Posterior vena cava (tissue), 2 donors: ENCODE results near the gene IGSF3. TPM values are rescaled to one million over a fixed set of nuclear protein-coding genes. Genes with fewer than 3 reads are reported as not detected.
"Not testable (repeated sequence)": the region's sequence is repeated elsewhere in the genome, so short reads cannot be mapped to it uniquely, and the experiment has no call there.

ENCODE experiments used
- DNase-seq: peaks from one replicate; pipeline ENCODE4 v3.0.0-alpha.2; 2020; ENCODE audit warnings: low spot score
- intact Hi-C, 2 donors: fragments of 100-400 bp; cut with DNase I; formaldehyde crosslinking; loops; one replicate each; pipeline versions ENCODE4 v1.14.1 to v1.14.2; 2022 to 2023
- total RNA-seq, 2 donors: library from RNA; stranded (reverse); fragmentation: NEBNext Ultra II Directional; extraction: Animal tissue kit (Norgen Biotek cat#: 25700); gene quantifications; one replicate each; pipeline ENCODE4 v1.2.1, GENCODE V29; 2021
- donor health status: DM: yes; HTN: yes; CAD: no.
- donor health status: DM: yes; HTN: yes; CAD: no.

Gene IGSF3
- total RNA-seq, 2 donors from 2014 or later, result 2.2 to 3.0 TPM

DNA sequence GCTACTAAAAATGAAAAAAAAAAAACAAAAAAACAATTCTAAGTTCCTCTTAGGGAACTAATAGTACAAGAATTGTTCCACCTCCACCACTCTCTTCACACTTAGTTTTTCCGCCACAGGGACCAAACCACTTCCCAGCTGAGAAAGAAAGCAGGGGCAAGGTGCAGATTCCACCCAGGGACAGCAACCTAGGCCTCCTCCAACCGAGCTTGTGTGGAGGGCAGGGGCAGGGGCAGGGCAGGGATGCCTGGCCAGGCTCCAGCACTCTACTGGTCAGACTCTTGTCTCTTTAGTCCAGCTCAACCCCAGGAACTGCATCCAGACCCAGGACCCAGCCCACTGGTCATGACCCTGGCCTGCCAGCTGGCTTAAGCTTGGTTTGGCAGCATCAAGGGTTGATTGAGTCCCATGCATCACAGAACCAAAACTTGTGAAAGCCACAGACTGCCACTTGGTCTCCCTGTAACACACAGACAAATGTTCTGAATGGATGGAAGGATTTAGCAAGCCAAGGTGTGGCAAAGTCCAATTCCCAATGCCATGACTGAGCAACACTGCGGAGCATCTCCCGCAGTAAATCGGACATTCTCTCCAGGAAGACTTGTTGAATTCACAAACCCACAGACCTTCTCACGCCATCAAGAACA is 77.1 kb downstream of the IGSF3 start:
- DNase-seq, intact Hi-C loops: not testable (repeated sequence)

DNA sequence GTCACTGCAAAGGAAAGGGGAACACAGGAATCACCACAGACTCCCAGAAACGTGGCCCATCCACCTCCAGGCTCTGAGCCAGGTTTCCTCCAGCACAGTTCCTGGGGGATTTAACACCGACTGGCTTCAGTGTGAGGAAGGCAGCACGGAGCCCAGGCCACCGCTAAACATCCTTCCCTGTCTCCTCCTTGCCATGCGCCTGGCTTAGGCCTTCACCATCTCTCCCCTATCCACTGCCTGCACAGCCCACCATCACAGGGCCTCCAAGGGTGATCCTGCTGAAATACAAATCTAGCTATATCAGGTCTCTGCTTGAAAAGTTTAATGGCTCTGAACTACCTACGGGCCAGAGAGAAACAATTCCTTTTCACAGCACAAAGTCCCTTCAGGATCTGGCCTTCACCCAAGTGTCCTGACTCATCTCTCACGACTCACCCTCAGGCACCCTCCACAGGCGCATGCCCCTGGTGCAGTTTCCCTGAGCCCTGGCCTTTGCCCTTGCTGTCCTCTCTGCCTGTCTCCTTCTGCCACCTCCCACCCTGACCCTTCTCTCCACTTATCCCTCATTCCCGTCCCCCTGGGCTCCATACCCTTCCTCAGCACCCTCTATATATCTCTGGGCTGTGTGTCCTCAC is 78.3 kb downstream of the IGSF3 start:
- DNase-seq, intact Hi-C loops: not testable (repeated sequence)

DNA sequence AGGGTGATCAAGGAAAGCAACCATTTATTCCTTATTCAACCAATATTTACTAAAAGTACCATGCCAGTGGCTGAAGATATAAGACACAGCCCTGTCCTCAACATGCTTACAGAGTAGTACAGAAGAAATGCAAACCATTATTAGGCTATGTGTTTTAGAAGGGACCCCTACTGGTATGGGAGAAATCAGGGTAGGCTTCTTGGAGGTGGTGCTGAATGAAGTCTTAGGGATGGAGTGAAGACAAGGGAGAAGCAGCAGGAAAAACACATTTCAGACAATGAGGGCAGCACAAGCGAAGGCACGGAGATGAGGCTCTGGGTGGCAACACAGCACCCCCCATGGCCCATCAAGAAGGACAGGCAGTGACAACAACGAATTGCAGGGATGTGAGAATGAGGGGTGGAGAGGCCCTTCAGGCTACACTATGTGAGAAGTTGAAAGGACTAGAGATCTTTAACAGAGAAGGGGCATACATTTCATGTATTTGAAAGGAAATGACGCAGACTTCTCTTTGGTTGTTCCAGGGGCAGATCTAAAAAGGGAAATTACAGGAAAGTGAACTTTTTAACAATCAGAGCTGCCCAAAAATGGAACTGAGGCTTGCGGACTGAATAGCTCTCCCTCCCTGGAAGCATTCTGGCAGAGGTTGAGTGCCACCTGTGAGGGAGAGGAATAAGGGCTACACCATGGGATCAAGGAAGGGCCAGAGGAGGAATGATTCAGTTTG is 79.9 kb downstream of the IGSF3 start:
- intact Hi-C loops, result no loop called here

DNA sequence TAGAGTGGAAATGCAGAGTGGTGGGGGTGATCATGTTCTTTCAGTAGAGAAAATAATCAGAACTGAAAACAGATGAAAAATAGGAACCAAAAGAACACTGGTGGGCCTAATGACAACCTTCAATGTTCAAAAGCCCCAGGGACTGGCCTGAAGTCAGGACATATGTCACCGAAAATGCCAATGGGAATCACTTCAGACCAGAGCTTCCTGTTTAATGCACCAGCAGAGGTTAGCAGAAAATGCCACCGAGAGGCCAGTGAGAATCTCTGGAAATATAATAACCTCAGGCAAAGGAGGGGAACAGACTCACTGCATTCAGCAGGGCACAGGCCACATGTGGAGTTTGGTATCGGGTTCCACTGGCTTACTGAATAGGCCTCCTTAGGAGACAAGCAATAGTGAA is 80.8 kb downstream of the IGSF3 start:
- DNase-seq, result no peak
- intact Hi-C loops, result no loop called here

More for the DNA sequence above, 79.9 kb downstream of the IGSF3 start:
- DNase-seq, result no peak

DNA sequence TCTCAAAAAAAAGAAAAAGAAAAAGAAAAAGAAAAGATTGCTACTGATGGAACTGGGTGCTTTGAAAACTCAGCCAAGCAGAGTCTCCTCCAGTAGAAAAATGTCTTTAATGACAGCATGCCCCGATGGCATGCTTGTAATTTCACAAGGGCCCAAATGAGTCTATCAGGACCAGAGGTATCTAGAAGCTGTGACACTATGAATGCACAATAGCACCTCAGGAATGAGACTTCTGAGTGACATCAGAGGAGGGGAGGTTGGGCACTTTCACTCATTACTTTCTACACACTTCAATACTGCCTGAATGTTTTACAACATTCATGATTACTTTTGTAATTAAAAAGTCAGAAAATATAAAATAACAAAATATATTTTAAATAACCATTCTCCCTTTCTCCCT is 81.6 kb downstream of the IGSF3 start:
- no peak for DNase-seq
- intact Hi-C loops, result no loop called here

DNA sequence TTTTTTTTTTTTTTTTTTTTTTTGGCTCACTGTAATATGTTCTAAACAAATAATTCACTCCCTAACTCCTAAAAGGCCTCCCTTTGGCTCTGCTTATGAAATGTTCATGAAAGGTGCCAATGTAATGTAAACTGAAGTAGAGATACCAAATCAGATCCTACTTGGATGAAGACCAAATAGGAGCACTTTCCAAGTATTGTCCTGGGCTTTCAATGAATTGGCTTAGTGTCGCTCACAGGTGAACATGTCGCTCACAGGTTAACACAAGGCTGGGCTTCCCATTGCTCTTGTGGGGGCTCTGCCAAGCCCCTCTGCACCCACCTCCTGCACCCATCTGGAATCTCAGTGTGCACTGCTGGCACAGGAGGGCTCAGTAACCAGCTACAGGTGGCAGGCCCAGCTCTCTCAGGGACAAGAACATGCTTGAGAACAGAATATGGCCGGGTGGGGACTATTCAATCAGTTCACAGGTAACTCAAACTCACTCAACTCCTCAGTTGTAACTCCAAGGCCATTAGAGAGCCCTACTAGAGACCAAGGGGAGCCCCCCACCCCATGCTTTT is 86.1 kb downstream of the IGSF3 start:
- intact Hi-C loops, result no loop called here
- no peak for DNase-seq

DNA sequence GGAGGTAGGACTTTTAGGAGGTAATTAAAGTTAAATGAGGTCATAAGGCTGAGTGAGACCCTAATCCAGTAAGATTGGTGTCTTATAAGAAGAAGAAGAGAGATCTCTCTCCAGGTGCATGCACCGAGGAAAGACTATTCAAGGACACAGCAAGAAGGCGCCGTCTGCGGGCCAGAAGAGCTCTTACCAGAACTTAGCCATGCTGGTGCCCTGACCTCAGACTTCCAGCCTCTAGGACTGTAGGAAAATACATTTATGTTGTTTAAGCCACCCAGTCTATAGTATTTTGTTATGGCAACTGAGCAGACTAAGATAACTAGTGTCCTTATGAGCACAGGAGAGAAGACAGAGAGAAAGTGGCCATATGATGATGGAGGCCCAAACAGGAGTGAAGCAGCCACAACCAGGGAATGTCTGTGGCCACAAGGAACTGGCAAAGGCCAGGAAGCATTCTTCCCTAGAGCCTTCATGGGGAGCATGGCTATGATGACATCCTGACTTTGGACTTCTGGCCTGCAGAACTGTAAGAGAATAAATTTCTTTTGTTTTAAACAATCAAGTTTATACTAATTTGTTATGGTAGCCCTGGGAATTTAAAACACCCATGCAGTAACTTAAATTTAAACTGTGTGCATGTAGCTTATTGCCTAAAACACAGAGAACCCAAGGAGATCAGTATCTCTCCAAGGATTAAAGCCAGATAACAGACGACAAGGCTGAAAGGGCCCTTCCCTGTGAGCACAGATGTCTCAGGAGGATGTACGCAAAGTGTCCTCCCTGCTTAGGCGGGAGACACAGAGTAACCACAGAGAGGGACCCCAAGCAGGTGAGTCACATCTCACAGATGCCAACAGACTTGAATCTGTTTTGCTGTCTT is 86.8 kb downstream of the IGSF3 start:
- DNase-seq, result no peak
- intact Hi-C loops, result no loop called here

DNA sequence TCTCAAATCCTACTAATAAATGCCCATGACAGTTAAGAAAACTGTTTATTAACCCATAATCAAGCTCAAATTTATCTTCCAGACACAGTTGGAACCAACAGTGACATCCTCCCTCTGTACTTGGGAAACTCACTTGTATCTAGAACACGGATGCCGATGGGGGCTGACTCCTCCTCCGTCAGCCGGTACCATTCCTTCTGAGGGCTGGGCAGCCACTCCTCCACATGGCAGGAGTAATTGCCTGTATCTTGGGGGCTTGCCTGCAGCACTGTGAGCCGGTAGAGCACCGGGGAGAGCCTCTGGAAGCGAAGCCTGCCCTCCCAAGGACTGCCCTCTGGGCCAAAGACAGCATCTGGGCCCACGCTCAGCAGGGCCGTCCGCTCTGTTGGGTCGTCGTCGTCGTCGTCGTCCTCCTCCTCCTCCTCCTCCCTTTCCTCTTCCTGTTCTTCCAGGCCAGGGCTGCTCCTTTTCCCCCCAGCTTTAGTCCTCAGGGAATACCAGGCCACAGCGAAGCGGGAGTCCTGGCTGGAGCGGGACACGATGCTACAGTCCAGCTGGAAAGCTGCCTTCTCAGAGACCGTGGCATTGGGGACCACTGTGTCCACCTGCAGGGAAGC is 88.2 kb downstream of the IGSF3 start:
- intact Hi-C loops, result loop anchor here (10.0 kb wide), 2 partner anchors 205 to 475 kb away; partner anchors contain the start of gene ATP1A1 (in 1 of the 2)
- no peak for DNase-seq

DNA sequence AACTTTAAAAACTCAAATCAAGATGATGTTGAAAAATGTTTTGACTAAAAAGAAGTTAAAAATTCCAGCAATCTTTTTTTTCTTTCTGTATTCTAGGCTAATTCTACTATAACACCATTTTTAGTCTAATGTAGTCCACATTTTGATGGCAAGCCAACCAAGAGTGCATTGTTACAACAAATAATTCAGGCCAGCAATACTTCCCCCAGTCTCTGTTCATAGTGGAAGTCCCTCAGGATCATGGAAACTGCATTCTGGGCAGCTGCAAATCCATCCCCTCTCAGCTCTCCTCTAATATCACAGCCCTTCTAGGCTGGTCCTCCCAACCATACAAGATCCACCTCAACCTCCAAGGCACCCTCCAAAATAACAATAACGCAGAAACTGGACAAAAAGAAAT is 89.0 kb downstream of the IGSF3 start:
- DNase-seq, result no peak
- intact Hi-C loops, result loop anchor here (10.0 kb wide), 2 partner anchors 204 to 476 kb away; partner anchors contain the start of gene ATP1A1 (in 1 of the 2)

DNA sequence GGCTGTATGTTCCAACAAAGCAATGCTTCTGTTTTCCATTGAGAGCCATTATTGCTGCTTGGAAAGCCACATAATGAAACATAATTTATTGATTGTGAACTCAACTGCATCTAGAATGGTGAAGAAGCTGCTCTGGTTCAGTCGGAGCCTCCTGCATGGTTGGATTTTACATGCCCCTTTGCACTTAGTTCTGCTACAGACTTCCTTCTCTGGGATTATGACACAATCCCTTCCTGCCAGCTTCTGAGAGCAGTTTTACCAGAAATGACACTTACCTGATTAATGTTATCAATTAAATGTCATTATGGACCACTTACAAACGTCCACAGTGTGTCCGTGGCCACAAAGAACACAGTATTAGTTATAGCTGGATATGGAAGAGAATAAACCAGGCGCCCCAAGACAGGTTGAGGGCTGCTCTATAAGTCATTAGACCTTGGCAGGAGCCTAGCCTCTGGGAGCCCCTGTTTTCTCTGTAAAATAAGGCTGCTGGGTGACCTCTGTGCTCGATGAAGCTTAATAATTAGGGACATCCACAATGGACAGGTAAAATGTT is 89.7 kb downstream of the IGSF3 start:
- intact Hi-C loops, result loop anchor here (10.0 kb wide), 2 partner anchors 203 to 477 kb away; partner anchors contain the start of gene ATP1A1 (in 1 of the 2)
- DNase-seq, result no peak

DNA sequence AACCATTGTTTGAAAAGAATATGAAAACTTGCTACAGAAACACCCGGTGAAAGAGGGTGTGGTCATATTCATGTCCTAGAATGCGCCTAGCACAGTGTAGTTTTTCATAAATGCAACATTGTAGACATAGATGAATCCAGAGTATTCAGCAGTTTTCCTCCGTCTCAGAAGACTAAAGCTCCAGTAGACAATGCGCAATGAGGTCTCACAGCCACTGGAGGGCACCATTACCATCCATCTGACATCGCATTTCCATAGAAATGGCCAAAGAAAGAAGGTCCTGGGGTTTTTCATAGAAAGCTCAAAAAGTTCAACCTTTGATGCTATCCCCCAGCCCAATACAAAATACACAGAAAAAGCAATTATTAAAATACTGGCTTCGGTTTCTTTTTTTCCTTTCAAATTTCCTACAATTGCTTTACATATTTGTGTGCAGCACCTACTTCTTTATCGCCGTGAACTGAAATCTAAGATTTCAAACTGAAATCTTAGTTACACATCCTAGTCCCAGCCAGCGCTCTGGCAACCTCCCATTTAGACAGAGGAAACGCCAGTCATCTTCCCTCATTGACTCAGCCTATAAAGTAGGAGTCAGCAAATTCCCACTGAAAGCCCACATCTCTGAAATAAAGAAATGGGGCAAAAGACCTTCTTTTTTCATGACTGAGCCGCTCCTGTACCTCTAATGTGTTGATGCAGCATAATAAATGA is 92.8 kb downstream of the IGSF3 start:
- no peak for DNase-seq
- intact Hi-C loops, result loop anchor here (10.0 kb wide), 2 partner anchors 200 to 480 kb away; partner anchors contain the start of gene ATP1A1 (in 1 of the 2)

DNA sequence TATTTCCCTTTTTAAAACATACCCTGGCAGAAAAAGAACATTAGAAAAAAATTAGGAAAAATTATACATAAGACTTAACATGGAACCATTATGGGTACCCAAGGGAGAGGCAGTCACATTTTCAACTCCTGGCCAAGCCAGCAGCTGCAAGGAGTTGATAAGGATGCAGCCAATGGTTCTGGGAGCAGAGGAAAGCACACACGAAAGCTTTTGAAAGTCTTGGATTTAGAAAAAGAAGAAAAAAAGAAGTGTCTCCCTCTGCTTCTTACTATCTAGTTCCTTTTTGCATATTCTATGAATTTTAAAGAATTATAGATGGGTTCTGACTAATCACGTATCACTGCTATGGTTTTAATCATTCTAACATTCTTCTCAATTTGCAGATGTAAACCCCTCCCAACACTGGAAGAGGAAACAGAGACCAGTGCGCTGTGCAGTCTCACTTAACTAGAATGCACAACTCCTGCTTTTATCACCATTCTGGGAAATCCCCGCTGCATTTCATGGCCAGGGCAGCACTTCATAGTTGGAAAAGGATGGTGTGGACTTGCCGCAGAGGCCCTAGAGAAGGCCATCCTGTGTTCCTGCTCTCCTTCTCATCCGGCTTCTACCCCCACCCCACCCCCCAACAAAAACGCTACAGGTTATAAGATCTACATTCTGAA is 94.0 kb downstream of the IGSF3 start:
- intact Hi-C loops, result loop anchor here (10.0 kb wide), 2 partner anchors 199 to 481 kb away; partner anchors contain the start of gene ATP1A1 (in 1 of the 2)
- DNase-seq, result no peak

DNA sequence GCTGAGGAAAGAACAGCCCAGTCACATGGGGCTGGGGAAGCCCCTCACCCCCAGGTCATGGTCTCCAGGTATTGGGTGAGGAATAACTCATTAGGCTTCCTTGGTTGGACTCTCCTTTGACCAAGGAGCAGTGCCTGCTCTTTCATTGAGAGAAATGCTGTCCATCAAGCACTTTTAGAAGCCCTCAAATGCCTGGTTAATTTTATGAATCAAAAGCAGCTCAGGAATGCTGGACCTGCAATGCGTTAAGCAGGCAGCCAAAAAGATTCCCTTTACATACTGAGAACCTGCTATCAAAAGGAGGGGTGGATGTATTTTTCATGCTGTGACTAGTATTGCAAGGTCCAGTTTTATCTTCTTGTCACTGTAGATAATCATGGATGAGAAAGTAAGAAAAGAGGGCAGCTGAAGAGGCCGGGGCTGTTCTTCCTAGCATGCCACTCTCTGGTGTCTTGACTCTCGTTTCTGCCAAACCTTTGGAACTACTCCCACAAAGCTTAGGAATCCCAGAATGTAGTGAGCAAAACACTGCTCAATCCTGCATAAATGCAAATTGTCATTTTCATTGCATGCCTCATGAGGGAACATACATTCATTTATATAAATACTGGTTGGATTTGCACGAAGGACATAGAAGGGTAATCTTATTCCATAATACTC is 94.6 kb downstream of the IGSF3 start:
- DNase-seq, result no peak
- intact Hi-C loops, result loop anchor here (10.0 kb wide), 2 partner anchors 198 to 482 kb away; partner anchors contain the start of gene ATP1A1 (in 1 of the 2)

DNA sequence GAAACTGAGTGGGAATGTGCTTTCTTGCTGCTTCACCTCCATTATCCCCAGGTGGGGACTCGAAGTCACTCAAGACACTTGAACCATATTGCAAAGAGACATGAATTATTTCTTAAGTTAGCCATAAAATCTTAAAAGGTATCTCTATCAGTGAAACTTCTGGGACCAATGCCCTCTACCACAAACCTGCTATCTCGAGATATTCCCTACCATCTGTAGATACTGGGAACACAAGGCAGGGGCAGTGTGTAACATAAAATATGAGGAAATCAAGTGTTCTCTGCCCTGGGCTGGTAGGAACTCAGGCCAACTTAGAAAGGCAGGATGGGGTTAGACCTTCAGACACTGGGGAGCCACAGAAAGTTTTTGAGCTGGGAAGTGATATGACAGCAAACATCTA is 95.4 kb downstream of the IGSF3 start:
- intact Hi-C loops, result loop anchor here (10.0 kb wide), 2 partner anchors 197 to 483 kb away; partner anchors contain the start of gene ATP1A1 (in 1 of the 2)
- DNase-seq, result no peak

DNA sequence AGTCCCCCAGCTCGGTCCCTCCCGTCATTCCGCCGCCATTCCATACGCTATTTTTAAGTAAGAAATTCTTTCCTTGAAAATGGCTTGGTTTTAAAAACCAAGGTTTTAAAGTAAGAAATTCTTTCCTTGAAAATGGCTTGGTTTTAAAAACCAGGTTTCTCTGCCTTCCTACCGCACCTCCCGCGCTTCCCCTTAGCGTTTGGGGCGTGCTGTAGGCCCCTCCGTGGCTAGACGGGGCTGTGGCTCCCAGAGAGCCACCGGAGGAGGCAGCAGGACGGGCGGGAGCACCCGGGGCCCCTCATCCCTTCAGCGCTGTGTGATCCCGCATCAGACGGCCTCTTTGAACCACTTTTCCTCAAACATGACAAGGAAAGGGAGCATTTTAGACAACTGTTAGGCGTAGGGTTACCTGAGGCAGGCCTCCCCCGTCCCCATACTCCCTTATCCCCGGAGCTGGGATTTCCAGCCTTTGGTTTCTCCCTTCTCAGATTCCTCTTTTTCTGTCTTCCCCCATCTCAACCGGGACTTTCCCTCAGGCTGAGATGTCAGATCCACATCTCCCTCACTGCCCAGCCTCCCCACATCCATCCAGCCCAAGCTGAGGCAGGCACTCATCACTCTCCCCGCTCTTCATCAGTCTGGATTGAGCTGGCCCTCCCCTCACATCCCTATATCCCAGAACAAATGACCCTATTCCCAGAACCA is 96.2 kb downstream of the IGSF3 start:
- intact Hi-C loops, result loop anchor here (10.0 kb wide), 2 partner anchors 197 to 483 kb away; partner anchors contain the start of gene ATP1A1 (in 1 of the 2)
- DNase-seq, result no peak
